SK-N-SH (cell line): ENCODE measurements around the gene PASK. TPM values are rescaled to one million over a fixed set of nuclear protein-coding genes. Genes with fewer than 3 reads are reported as not detected.

Source experiments
- CTCF ChIA-PET: fragments of 300-600, 350-600 bp; formaldehyde crosslinking; extraction: SDS; loops from one replicate; lab custom pipeline; 2021; lab: Yijun Ruan, JAX
- POLR2A ChIA-PET: fragments of 350-600 bp; sonication (Branson Sonifier 250); formaldehyde crosslinking; extraction: SDS; loops from one replicate; lab custom pipeline; 2020; ENCODE audit warnings: antibody characterized with exemption, inconsistent platforms; lab: Yijun Ruan, JAX
- DNase-seq: peaks from one replicate; pipeline ENCODE4 v3.0.0; 2012
- H2AFZ ChIP-seq: fragments of 200-600 bp; sonication (generic); 2 replicates; pipeline ENCODE4 v1.8.1; 2016; ENCODE audit warnings: antibody characterized with exemption, mild to moderate bottlenecking, low read depth
- H3F3A ChIP-seq: fragments of 200-600 bp; sonication (generic); replicated peaks from 2 replicates; pipeline ENCODE3; 2016; ENCODE audit warnings: antibody characterized with exemption, mild to moderate bottlenecking; ENCODE audit not compliant: insufficient read depth
- H3K27ac ChIP-seq, 2 experiments: fragments of 200-500 bp in 1 of 2; fragments of 200-600 bp in 1 of 2; sonication (Bioruptor generic) in 1 of 2; sonication (generic), shearing (Covaris generic) in 1 of 2; 2 replicates each; pipeline versions ENCODE4 v1.5.1 to v1.6.1; 2014 to 2016; ENCODE audit warnings: low read depth in 2 of 2, inconsistent platforms in 1 of 2, low read length in 1 of 2, mild to moderate bottlenecking in 1 of 2, mixed read lengths in 1 of 2
- H3K27me3 ChIP-seq: fragments of 200-600 bp; sonication (generic), shearing (Covaris generic); 2 replicates; pipeline ENCODE4 v1.6.1; 2016; ENCODE audit warnings: mixed run types; ENCODE audit not compliant: insufficient read depth
- H3K36me3 ChIP-seq, 2 experiments: fragments of 200-500 bp in 1 of 2; fragments of 200-600 bp in 1 of 2; sonication (Bioruptor generic) in 1 of 2; sonication (generic) in 1 of 2; replicated peaks in 1 of 2; 2 replicates each; pipeline versions ENCODE3 to v1.5.1; 2014 to 2016; ENCODE audit warnings: low read length in 1 of 2, mild to moderate bottlenecking in 1 of 2; ENCODE audit not compliant: insufficient read depth in 2 of 2, control insufficient read depth in 1 of 2
- H3K4me1 ChIP-seq, 2 experiments: fragments of 200-500 bp in 1 of 2; fragments of 200-600 bp in 1 of 2; sonication (Bioruptor generic) in 1 of 2; sonication (generic), shearing (Covaris generic) in 1 of 2; 2 replicates each; pipeline versions ENCODE4 v1.5.1 to v1.6.1; 2014 to 2016; ENCODE audit warnings: low read depth in 1 of 2, low read length in 1 of 2, mixed run types in 1 of 2; ENCODE audit not compliant: insufficient read depth in 2 of 2, control insufficient read depth in 1 of 2
- H3K4me2 ChIP-seq: fragments of 200-600 bp; sonication (generic), shearing (Covaris generic); 2 replicates; pipeline ENCODE4 v1.6.1; 2017; ENCODE audit warnings: mixed run types
- H3K4me3 ChIP-seq, 2 experiments: fragments of 200-500 bp in 1 of 2; fragments of 200-600 bp in 1 of 2; sonication (Bioruptor generic) in 1 of 2; sonication (generic), shearing (Covaris generic) in 1 of 2; 2 replicates each; pipeline versions ENCODE4 v1.5.1 to v1.8.1; 2014 to 2016; ENCODE audit warnings: low read depth in 2 of 2, inconsistent platforms in 1 of 2, low read length in 1 of 2, mild to moderate bottlenecking in 1 of 2, mixed read lengths in 1 of 2, moderate library complexity in 1 of 2
- H3K79me2 ChIP-seq: fragments of 200-600 bp; sonication (generic); 2 replicates; pipeline ENCODE4 v1.8.1; 2017; ENCODE audit warnings: mild to moderate bottlenecking; ENCODE audit not compliant: insufficient read depth
- H3K9ac ChIP-seq: fragments of 200-600 bp; sonication (generic); 2 replicates; pipeline ENCODE4 v1.6.1; 2017; ENCODE audit warnings: mixed run types
- H3K9me2 ChIP-seq: fragments of 200-600 bp; sonication (generic); 2 replicates; pipeline ENCODE4 v1.6.1; 2017; ENCODE audit warnings: mixed run types
- H3K9me3 ChIP-seq: fragments of 200-600 bp; sonication (generic); 2 replicates; pipeline ENCODE4 v1.6.1; 2017; ENCODE audit warnings: mixed run types, mild to moderate bottlenecking, moderate library complexity
- H4K20me1 ChIP-seq: fragments of 200-600 bp; sonication (generic); 2 replicates; pipeline ENCODE4 v1.6.1; 2017; ENCODE audit warnings: mild to moderate bottlenecking, mixed run types; ENCODE audit not compliant: insufficient read depth
- CHD2 ChIP-seq: fragments of 150-350 bp; IDR thresholded peaks from 2 replicates; pipeline ENCODE4 v1.6.1; 2018; ENCODE audit warnings: low read length; ENCODE audit not compliant: partially characterized antibody
- ELF1 ChIP-seq: IDR thresholded peaks from 2 replicates; pipeline ENCODE4 v1.4.0; 2012
- EP300 ChIP-seq, 2 experiments: IDR thresholded peaks; 2 replicates each; pipeline versions ENCODE4 v1.4.0 to v1.6.1; 2012; ENCODE audit warnings: borderline replicate concordance in 1 of 2, low read depth in 1 of 2, low read length in 1 of 2
- EZH2phosphoT487 ChIP-seq: fragments of 200-600 bp; sonication (generic); IDR thresholded peaks from 2 replicates; pipeline ENCODE4 v1.6.1; 2017; ENCODE audit warnings: low read depth, mixed run types, mild to moderate bottlenecking, antibody characterized with exemption, moderate library complexity, borderline replicate concordance
- FOXJ3 ChIP-seq: sonication (generic); formaldehyde crosslinking; IDR thresholded peaks from 2 replicates; pipeline ENCODE4 v1.5.1; 2020; ENCODE audit warnings: mild to moderate bottlenecking, missing genetic modification reagents
- FOXM1 ChIP-seq: IDR thresholded peaks from 2 replicates; pipeline ENCODE4 v1.4.0; 2012; ENCODE audit warnings: low read depth, mild to moderate bottlenecking
- GABPA ChIP-seq: IDR thresholded peaks from 2 replicates; pipeline ENCODE4 v1.4.0; 2012; ENCODE audit warnings: low read depth, mild to moderate bottlenecking
- MEF2A ChIP-seq: IDR thresholded peaks from 2 replicates; pipeline ENCODE4 v1.4.0; 2012; ENCODE audit warnings: low read depth, borderline replicate concordance
- NFIC ChIP-seq: IDR thresholded peaks from 2 replicates; pipeline ENCODE4 v1.4.0; 2012; ENCODE audit warnings: borderline replicate concordance
- NRF1 ChIP-seq: IDR thresholded peaks from 2 replicates; pipeline ENCODE4 v1.6.1; 2012; ENCODE audit warnings: low read depth, mild to moderate bottlenecking, low read length
- RAD21 ChIP-seq: IDR thresholded peaks from 2 replicates; pipeline ENCODE4 v1.6.1; 2012; ENCODE audit warnings: mild to moderate bottlenecking, low read length
- RCOR1 ChIP-seq: fragments of 150-350 bp; IDR thresholded peaks from 2 replicates; pipeline ENCODE4 v1.6.1; 2017; ENCODE audit warnings: antibody characterized with exemption, low read length
- RFX5 ChIP-seq: IDR thresholded peaks from 2 replicates; pipeline ENCODE4 v1.6.1; 2012; ENCODE audit warnings: mild to moderate bottlenecking, improper control_type of control experiment, low read length
- TCF12 ChIP-seq: IDR thresholded peaks from 2 replicates; pipeline ENCODE4 v1.4.0; 2012
- TEAD4 ChIP-seq: IDR thresholded peaks from 2 replicates; pipeline ENCODE4 v1.4.0; 2012; ENCODE audit warnings: mild to moderate bottlenecking, borderline replicate concordance; ENCODE audit not compliant: insufficient read depth
- WGBS: methylation state at CpG from one replicate; pipeline ENCODE4 v1.1.6; 2017; ENCODE audit warnings: low lambda C conversion rate; 5-methylcytosine and 5-hydroxymethylcytosine counted together
- polyA plus RNA-seq, 3 experiments: library from polyadenylated mRNA; depleted of rRNA; stranded (reverse); fragments of >200 nt; gene quantifications; 2 replicates each; pipeline ENCODE4 v1.2.3, GENCODE V29; 2012
- TF ChIP-seq, protein P1 (sequence below): IDR thresholded peaks from 2 replicates; pipeline ENCODE4 v1.6.1; 2012; ENCODE audit warnings: mild to moderate bottlenecking, low read depth, low read length, moderate library complexity
- TF ChIP-seq, protein P2 (sequence below): fragments of 200-600 bp; sonication (generic); IDR thresholded peaks from 2 replicates; pipeline ENCODE4 v1.6.1; 2017; ENCODE audit warnings: antibody characterized with exemption, mild to moderate bottlenecking, moderate library complexity
- TF ChIP-seq, protein P3 (sequence below): fragments of 150-350 bp; IDR thresholded peaks from 2 replicates; pipeline ENCODE4 v1.6.1; 2017; ENCODE audit warnings: antibody characterized with exemption, low read length, low read depth, borderline replicate concordance
- TF ChIP-seq, protein P4 (sequence below): IDR thresholded peaks from 2 replicates; pipeline ENCODE4 v1.4.0; 2012; ENCODE audit warnings: low read depth, borderline replicate concordance

Gene PASK
- polyA plus RNA-seq, 1 of the 3 experiments (the other 2 are of a cell fraction): 6.3 TPM

DNA sequence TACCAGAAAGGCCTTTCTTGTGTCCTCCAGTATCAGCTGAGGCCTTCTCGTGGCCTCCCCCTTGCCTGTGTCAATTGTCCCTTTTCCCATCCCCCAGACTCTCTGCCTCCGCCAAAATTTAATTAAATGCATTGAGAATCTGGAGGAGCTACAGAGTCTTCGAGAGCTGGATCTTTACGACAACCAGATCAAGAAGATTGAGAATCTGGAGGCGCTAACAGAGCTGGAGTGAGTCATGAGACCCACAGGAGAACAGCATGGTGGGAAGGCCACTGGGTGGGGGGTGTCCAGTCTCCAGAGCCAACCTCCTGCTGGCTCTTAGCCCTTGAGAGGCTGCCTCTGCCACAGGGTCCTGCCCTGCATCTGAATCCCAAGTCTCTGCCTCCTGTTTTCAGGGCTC, 9.8 kb upstream of the PASK start:
- Histone ChIP-seq H3K9me3 (no peaks in the 10 kb centered on the region), H3K79me2 (no peaks in the 10 kb centered on the region), H2AFZ (no peak overlapping the region)
- no peak for DNase-seq
- POLR2A ChIA-PET: no interaction called here
- TF ChIP-seq TEAD4: no peak
- TF ChIP-seq EZH2phosphoT487: no peak
- TF ChIP-seq, protein P1, sequence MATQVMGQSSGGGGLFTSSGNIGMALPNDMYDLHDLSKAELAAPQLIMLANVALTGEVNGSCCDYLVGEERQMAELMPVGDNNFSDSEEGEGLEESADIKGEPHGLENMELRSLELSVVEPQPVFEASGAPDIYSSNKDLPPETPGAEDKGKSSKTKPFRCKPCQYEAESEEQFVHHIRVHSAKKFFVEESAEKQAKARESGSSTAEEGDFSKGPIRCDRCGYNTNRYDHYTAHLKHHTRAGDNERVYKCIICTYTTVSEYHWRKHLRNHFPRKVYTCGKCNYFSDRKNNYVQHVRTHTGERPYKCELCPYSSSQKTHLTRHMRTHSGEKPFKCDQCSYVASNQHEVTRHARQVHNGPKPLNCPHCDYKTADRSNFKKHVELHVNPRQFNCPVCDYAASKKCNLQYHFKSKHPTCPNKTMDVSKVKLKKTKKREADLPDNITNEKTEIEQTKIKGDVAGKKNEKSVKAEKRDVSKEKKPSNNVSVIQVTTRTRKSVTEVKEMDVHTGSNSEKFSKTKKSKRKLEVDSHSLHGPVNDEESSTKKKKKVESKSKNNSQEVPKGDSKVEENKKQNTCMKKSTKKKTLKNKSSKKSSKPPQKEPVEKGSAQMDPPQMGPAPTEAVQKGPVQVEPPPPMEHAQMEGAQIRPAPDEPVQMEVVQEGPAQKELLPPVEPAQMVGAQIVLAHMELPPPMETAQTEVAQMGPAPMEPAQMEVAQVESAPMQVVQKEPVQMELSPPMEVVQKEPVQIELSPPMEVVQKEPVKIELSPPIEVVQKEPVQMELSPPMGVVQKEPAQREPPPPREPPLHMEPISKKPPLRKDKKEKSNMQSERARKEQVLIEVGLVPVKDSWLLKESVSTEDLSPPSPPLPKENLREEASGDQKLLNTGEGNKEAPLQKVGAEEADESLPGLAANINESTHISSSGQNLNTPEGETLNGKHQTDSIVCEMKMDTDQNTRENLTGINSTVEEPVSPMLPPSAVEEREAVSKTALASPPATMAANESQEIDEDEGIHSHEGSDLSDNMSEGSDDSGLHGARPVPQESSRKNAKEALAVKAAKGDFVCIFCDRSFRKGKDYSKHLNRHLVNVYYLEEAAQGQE: no peak
- no peak for TF ChIP-seq RCOR1
- TF ChIP-seq EP300 (IDR thresholded peaks at IDR 0.05; ENCODE audit: borderline replicate concordance in 1 of 2, low read depth in 1 of 2, low read length in 1 of 2): no peak
- TF ChIP-seq ELF1: no peak
- no peak for TF ChIP-seq NRF1
- TF ChIP-seq, protein P2, sequence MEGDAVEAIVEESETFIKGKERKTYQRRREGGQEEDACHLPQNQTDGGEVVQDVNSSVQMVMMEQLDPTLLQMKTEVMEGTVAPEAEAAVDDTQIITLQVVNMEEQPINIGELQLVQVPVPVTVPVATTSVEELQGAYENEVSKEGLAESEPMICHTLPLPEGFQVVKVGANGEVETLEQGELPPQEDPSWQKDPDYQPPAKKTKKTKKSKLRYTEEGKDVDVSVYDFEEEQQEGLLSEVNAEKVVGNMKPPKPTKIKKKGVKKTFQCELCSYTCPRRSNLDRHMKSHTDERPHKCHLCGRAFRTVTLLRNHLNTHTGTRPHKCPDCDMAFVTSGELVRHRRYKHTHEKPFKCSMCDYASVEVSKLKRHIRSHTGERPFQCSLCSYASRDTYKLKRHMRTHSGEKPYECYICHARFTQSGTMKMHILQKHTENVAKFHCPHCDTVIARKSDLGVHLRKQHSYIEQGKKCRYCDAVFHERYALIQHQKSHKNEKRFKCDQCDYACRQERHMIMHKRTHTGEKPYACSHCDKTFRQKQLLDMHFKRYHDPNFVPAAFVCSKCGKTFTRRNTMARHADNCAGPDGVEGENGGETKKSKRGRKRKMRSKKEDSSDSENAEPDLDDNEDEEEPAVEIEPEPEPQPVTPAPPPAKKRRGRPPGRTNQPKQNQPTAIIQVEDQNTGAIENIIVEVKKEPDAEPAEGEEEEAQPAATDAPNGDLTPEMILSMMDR: no peak
- no peak for TF ChIP-seq MEF2A
- TF ChIP-seq TCF12: no peak
- TF ChIP-seq CHD2: no peak
- TF ChIP-seq, protein P3, sequence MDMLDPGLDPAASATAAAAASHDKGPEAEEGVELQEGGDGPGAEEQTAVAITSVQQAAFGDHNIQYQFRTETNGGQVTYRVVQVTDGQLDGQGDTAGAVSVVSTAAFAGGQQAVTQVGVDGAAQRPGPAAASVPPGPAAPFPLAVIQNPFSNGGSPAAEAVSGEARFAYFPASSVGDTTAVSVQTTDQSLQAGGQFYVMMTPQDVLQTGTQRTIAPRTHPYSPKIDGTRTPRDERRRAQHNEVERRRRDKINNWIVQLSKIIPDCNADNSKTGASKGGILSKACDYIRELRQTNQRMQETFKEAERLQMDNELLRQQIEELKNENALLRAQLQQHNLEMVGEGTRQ: no peak
- no peak for TF ChIP-seq NFIC
- TF ChIP-seq RAD21: no peak
- TF ChIP-seq, protein P4, sequence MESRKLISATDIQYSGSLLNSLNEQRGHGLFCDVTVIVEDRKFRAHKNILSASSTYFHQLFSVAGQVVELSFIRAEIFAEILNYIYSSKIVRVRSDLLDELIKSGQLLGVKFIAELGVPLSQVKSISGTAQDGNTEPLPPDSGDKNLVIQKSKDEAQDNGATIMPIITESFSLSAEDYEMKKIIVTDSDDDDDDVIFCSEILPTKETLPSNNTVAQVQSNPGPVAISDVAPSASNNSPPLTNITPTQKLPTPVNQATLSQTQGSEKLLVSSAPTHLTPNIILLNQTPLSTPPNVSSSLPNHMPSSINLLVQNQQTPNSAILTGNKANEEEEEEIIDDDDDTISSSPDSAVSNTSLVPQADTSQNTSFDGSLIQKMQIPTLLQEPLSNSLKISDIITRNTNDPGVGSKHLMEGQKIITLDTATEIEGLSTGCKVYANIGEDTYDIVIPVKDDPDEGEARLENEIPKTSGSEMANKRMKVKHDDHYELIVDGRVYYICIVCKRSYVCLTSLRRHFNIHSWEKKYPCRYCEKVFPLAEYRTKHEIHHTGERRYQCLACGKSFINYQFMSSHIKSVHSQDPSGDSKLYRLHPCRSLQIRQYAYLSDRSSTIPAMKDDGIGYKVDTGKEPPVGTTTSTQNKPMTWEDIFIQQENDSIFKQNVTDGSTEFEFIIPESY: no peak
- TF ChIP-seq RFX5: no peak
- TF ChIP-seq FOXM1: no peak
- TF ChIP-seq GABPA: no peak
- TF ChIP-seq FOXJ3 (CRISPR knock-in tag): no peak
- TF ChIP-seq, all 33 proteins: peak for 0
- H3F3A ChIP-seq: no peaks in the 10 kb centered on the region
- H3K27me3 ChIP-seq: no peaks in the 10 kb centered on the region
- no peaks in the 10 kb centered on the region for H3K4me1 ChIP-seq
- H4K20me1 ChIP-seq: no peaks in the 10 kb centered on the region
- 91% methylated on average over 5 of the region's 5 CpGs for WGBS
- no peak overlapping the region for H3K27ac ChIP-seq
- H3K36me3 ChIP-seq: peaks cover 0 to 35% of the 10 kb centered on the region in 2 experiments
- H3K4me3 ChIP-seq: no peak overlapping the region
- H3K9me2 ChIP-seq: no peaks in the 10 kb centered on the region
- no peak overlapping the region for H3K4me2 ChIP-seq
- H3K9ac ChIP-seq: no peak overlapping the region
- CTCF ChIA-PET: no interaction called here
